Measurements from ENCODE around the gene CEP162.

- TF ChIP-seq CTCF (IDR thresholded peaks at IDR 0.05; ENCODE audit: insufficient read depth, low read length, poor library complexity, severe bottlenecking), result no peak
- no peak for TF ChIP-seq EZH2phosphoT487 (conservative IDR thresholded peaks at IDR 0.05; ENCODE audit: low read length)
Observed at GRCh38 chr6:84137989-84138575, 89.4 kb downstream of the CEP162 start.
